H9 (cell line): ENCODE results near the gene WDR75. TPM values are rescaled to one million over a fixed set of nuclear protein-coding genes. Genes with fewer than 3 reads are reported as not detected.

Experiments
- DNase-seq: peaks from one replicate; pipeline ENCODE4 v3.0.0-alpha.2; 2017
- H2AFZ ChIP-seq: one replicate; pipeline ENCODE4 v1.6.1; 2013; ENCODE audit warnings: mild to moderate bottlenecking, low read length, control low read depth, moderate library complexity
- H2AK5ac ChIP-seq: 2 replicates; pipeline ENCODE4 v1.6.1; 2013; ENCODE audit warnings: low read length, control low read depth, mixed read lengths; ENCODE audit not compliant: insufficient read length
- H2BK120ac ChIP-seq: one replicate; pipeline ENCODE4 v1.6.1; 2013; ENCODE audit warnings: low read depth, mild to moderate bottlenecking, low read length, control low read depth, inconsistent platforms; ENCODE audit not compliant: poor library complexity, severe bottlenecking
- H2BK12ac ChIP-seq: 2 replicates; pipeline ENCODE4 v1.6.1; 2013; ENCODE audit warnings: low read length, control low read depth, mixed read lengths, low read depth; ENCODE audit not compliant: insufficient read length
- H2BK15ac ChIP-seq: 2 replicates; pipeline ENCODE4 v1.6.1; 2013; ENCODE audit warnings: low read depth, low read length, control low read depth
- H2BK20ac ChIP-seq: one replicate; pipeline ENCODE4 v1.6.1; 2013; ENCODE audit warnings: low read depth, mild to moderate bottlenecking, low read length, control low read depth, inconsistent platforms; ENCODE audit not compliant: poor library complexity, severe bottlenecking
- H2BK5ac ChIP-seq: 2 replicates; pipeline ENCODE4 v1.6.1; 2013; ENCODE audit warnings: low read length, control low read depth, mixed read lengths; ENCODE audit not compliant: insufficient read length
- H3K14ac ChIP-seq: 2 replicates; pipeline ENCODE4 v1.6.1; 2013; ENCODE audit warnings: low read length, control low read depth; ENCODE audit not compliant: insufficient read depth
- H3K18ac ChIP-seq: 2 replicates; pipeline ENCODE4 v1.6.1; 2013; ENCODE audit warnings: low read depth, mild to moderate bottlenecking, mixed read lengths, low read length, control low read depth; ENCODE audit not compliant: insufficient read length
- H3K23ac ChIP-seq: 2 replicates; pipeline ENCODE4 v1.6.1; 2013; ENCODE audit warnings: low read length, control low read depth, mixed read lengths, low read depth; ENCODE audit not compliant: insufficient read length
- H3K23me2 ChIP-seq: 2 replicates; pipeline ENCODE4 v1.6.1; 2013; ENCODE audit warnings: low read depth, mild to moderate bottlenecking, mixed read lengths, low read length, control low read depth; ENCODE audit not compliant: insufficient read length, poor library complexity, severe bottlenecking
- H3K27ac ChIP-seq: 2 replicates; pipeline ENCODE4 v1.5.1; 2013; ENCODE audit warnings: low read length, control low read depth, mixed read lengths, low read depth; ENCODE audit not compliant: insufficient read length
- H3K27me3 ChIP-seq: 2 replicates; pipeline ENCODE4 v1.6.1; 2013; ENCODE audit warnings: low read length, control low read depth, inconsistent platforms; ENCODE audit not compliant: insufficient read depth
- H3K4ac ChIP-seq: 2 replicates; pipeline ENCODE4 v1.6.1; 2013; ENCODE audit warnings: low read depth, mild to moderate bottlenecking, control low read depth, inconsistent platforms, low read length, moderate library complexity
- H3K4me1 ChIP-seq: 2 replicates; pipeline ENCODE4 v1.6.1; 2013; ENCODE audit warnings: low read length, control low read depth, inconsistent platforms; ENCODE audit not compliant: insufficient read depth
- H3K4me2 ChIP-seq: 2 replicates; pipeline ENCODE4 v1.6.1; 2013; ENCODE audit warnings: low read length, control low read depth, mixed read lengths; ENCODE audit not compliant: insufficient read length, insufficient read depth
- H3K56ac ChIP-seq: 2 replicates; pipeline ENCODE4 v1.6.1; 2013; ENCODE audit warnings: low read depth, mild to moderate bottlenecking, mixed read lengths, low read length, control low read depth; ENCODE audit not compliant: insufficient read length
- H3K79me1 ChIP-seq: 2 replicates; pipeline ENCODE4 v1.6.1; 2013; ENCODE audit warnings: low read depth, mild to moderate bottlenecking, moderate library complexity, low read length, control low read depth, inconsistent platforms; ENCODE audit not compliant: insufficient read depth, poor library complexity, severe bottlenecking
- H3K79me2 ChIP-seq: 2 replicates; pipeline ENCODE4 v1.6.1; 2013; ENCODE audit warnings: low read length, control low read depth, inconsistent platforms; ENCODE audit not compliant: insufficient read depth
- H3K9ac ChIP-seq: 2 replicates; pipeline ENCODE4 v1.6.1; 2013; ENCODE audit warnings: low read length, control low read depth, mixed read lengths; ENCODE audit not compliant: insufficient read length; ENCODE audit errors: extremely low read depth
- H3K9me3 ChIP-seq: one replicate; pipeline ENCODE4 v1.6.1; 2013; ENCODE audit warnings: low read depth, low read length, inconsistent platforms; ENCODE audit not compliant: control insufficient read depth
- H3T11ph ChIP-seq: one replicate; pipeline ENCODE4 v1.6.1; 2013; ENCODE audit warnings: mild to moderate bottlenecking, low read length, control low read depth, inconsistent platforms
- H4K20me1 ChIP-seq: one replicate; pipeline ENCODE4 v1.6.1; 2013; ENCODE audit not compliant: control insufficient read depth, insufficient read length, insufficient read depth
- H4K5ac ChIP-seq: 2 replicates; pipeline ENCODE4 v1.6.1; 2013; ENCODE audit warnings: low read depth, mild to moderate bottlenecking, mixed read lengths, low read length, control low read depth; ENCODE audit not compliant: insufficient read length
- H4K8ac ChIP-seq: replicated peaks from 2 replicates; pipeline ENCODE4 v1.6.1; 2013; ENCODE audit warnings: low read length, control low read depth, mixed read lengths, low read depth; ENCODE audit not compliant: insufficient read length
- H4K91ac ChIP-seq: 2 replicates; pipeline ENCODE4 v1.6.1; 2013; ENCODE audit warnings: low read depth, mild to moderate bottlenecking, moderate library complexity, mixed read lengths, low read length, control low read depth; ENCODE audit not compliant: insufficient read length
- H3K27ac Mint-ChIP-seq, 3 experiments: 2 replicates in 2 of 3; 3 replicates in 1 of 3; pipeline ENCODE4 v1.8.0; 2020 to 2021; ENCODE audit warnings: mixed read lengths in 3 of 3, mild to moderate bottlenecking in 1 of 3, moderate library complexity in 1 of 3
- H3K27me3 Mint-ChIP-seq: 2 replicates; pipeline ENCODE4 v1.8.0; 2021; ENCODE audit warnings: low read depth, mild to moderate bottlenecking, moderate library complexity, mixed read lengths
- H3K36me3 Mint-ChIP-seq, 3 experiments: 2 replicates in 2 of 3; 3 replicates in 1 of 3; pipeline ENCODE4 v1.8.0; 2020 to 2021; ENCODE audit warnings: low read depth in 3 of 3, mixed read lengths in 3 of 3; ENCODE audit not compliant: insufficient read depth in 1 of 3
- H3K4me1 Mint-ChIP-seq, 2 experiments: 2 replicates each; pipeline ENCODE4 v1.8.0; 2020; ENCODE audit warnings: mixed read lengths in 2 of 2
- H3K4me3 Mint-ChIP-seq, 2 experiments: 2 replicates in 1 of 2; 3 replicates in 1 of 2; pipeline ENCODE4 v1.8.0; 2020 to 2021; ENCODE audit warnings: mild to moderate bottlenecking in 2 of 2, mixed read lengths in 2 of 2, moderate library complexity in 1 of 2
- H3K9me3 Mint-ChIP-seq, 2 experiments: 2 replicates in 1 of 2; 3 replicates in 1 of 2; pipeline ENCODE4 v1.8.0; 2020; ENCODE audit warnings: mild to moderate bottlenecking in 2 of 2, mixed read lengths in 2 of 2, moderate library complexity in 1 of 2
- WGBS: extraction: QIAGEN DNeasy Blood & Tissue Kit; methylation state at CpG from one replicate; pipeline ENCODE4 v1.1.7; 2013; ENCODE audit warnings: missing lambda C conversion rate, low lambda C conversion rate, mixed read lengths; ENCODE audit not compliant: insufficient read length; ENCODE audit errors: extremely low coverage; 5-methylcytosine and 5-hydroxymethylcytosine counted together
- total RNA-seq: library from RNA; stranded (reverse); gene quantifications from 2 replicates; pipeline ENCODE4 v1.2.1, GENCODE V29; 2021
- TF ChIP-seq, protein P1 (sequence below): fragments of 200-600 bp; sonication (generic); conservative IDR thresholded peaks from 3 replicates; pipeline ENCODE4 v1.8.0; 2021; ENCODE audit warnings: antibody characterized with exemption, mild to moderate bottlenecking

Gene WDR75
- total RNA-seq, 1 experiment from 2014 or later: 80.6 TPM

DNA sequence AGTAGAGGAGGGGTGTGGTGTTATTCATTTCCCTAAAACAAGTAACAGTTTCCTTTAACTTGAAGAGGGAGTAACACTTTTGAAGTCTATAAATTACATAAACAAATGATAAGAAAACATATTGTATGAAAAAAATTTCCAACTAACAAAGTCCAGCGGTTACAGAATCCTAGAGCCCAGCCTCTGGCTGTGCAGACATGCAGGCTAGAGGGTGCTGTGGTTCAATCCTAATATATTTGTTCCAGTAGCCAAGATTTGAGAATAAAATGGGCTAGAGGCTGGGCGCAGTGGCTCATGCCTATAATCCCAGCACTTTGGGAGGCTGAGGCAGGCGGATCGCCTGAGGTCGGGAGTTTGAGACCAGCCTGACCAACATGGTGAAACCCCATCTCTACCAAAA lies 56.9 kb downstream of the WDR75 start:
- Histone ChIP-seq H2BK120ac (no peak overlapping the region), H2BK5ac (no peak overlapping the region), H2BK15ac (no peak overlapping the region), H2BK20ac (no peak overlapping the region), H3K79me1 (no peaks in the 10 kb centered on the region), H3K23me2 (no peaks in the 10 kb centered on the region), H3K14ac (no peak overlapping the region), H3K4me2 (no peak overlapping the region), H3K23ac (no peak overlapping the region), H4K20me1 (no peaks in the 10 kb centered on the region), H3T11ph (no peak overlapping the region), H2AK5ac (no peak overlapping the region), H3K4ac (no peak overlapping the region), H3K9ac (no peak overlapping the region), H3K9me3 (no peaks in the 10 kb centered on the region), H3K27me3 (no peaks in the 10 kb centered on the region), H3K18ac (no peak overlapping the region), H4K5ac (no peak overlapping the region), H4K91ac (no peak overlapping the region), H3K27ac (no peak overlapping the region), H3K56ac (no peak overlapping the region), H2AFZ (no peak overlapping the region), H2BK12ac (no peak overlapping the region), H4K8ac (no peak overlapping the region), H3K79me2 (no peaks in the 10 kb centered on the region), H3K4me1 (no peaks in the 10 kb centered on the region)
- TF ChIP-seq, protein P1, sequence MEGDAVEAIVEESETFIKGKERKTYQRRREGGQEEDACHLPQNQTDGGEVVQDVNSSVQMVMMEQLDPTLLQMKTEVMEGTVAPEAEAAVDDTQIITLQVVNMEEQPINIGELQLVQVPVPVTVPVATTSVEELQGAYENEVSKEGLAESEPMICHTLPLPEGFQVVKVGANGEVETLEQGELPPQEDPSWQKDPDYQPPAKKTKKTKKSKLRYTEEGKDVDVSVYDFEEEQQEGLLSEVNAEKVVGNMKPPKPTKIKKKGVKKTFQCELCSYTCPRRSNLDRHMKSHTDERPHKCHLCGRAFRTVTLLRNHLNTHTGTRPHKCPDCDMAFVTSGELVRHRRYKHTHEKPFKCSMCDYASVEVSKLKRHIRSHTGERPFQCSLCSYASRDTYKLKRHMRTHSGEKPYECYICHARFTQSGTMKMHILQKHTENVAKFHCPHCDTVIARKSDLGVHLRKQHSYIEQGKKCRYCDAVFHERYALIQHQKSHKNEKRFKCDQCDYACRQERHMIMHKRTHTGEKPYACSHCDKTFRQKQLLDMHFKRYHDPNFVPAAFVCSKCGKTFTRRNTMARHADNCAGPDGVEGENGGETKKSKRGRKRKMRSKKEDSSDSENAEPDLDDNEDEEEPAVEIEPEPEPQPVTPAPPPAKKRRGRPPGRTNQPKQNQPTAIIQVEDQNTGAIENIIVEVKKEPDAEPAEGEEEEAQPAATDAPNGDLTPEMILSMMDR: no peak
- Mint-ChIP-seq H3K9me3 (no peaks in the 10 kb centered on the region), H3K36me3 (no peaks in the 10 kb centered on the region), H3K4me1 (no peaks in the 10 kb centered on the region), H3K4me3 (no peak overlapping the region), H3K27me3 (peaks cover 2% of the 10 kb centered on the region; the same call in 1 of the 2 replicates), H3K27ac (no peak overlapping the region)
- no CpG with 5 or more reads among the region's 5 CpGs for WGBS
- DNase-seq: no peak
